ENCODE measurements around the gene ZBTB8A. TPM values are rescaled to one million over a fixed set of nuclear protein-coding genes. Genes with fewer than 3 reads are reported as not detected.
"Not testable (repeated sequence)": the region's sequence is repeated elsewhere in the genome, so short reads cannot be mapped to it uniquely, and the experiment has no call there.

The ZBTB8A gene
- total RNA-seq, 2 donors from 2014 or later = 3.3 to 4.8 TPM

DNA sequence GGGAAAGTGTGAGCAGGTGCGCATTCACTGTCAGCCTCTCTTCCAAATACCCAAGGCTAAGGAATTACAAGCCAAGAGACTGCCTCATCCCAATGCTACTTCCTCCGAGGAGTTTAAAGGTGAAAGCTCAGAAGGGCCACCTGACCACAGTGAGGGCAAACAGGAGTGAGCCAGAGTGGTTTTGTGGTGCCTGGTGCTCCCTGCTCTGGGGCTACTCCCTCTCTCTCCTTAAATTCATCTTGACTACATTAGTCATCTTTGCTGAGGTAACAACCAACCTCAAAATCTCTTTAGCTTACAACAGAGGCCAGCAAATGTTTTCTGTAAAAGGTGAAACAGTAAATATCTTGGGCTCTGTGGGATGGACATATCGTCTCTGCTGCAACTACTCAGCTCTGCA, 14.2 kb upstream of the ZBTB8A start:
- Histone ChIP-seq H3K27ac (no peak overlapping the region), H3K27me3 (no peaks in the 10 kb centered on the region), H3K36me3 (no peaks in the 10 kb centered on the region), H3K9me3 (no peaks in the 10 kb centered on the region), H3K4me3 (no peak overlapping the region), H3K4me1 (no peaks in the 10 kb centered on the region)
- no peak for DNase-seq (ENCODE audit: low spot score)
- TF ChIP-seq, protein P1, sequence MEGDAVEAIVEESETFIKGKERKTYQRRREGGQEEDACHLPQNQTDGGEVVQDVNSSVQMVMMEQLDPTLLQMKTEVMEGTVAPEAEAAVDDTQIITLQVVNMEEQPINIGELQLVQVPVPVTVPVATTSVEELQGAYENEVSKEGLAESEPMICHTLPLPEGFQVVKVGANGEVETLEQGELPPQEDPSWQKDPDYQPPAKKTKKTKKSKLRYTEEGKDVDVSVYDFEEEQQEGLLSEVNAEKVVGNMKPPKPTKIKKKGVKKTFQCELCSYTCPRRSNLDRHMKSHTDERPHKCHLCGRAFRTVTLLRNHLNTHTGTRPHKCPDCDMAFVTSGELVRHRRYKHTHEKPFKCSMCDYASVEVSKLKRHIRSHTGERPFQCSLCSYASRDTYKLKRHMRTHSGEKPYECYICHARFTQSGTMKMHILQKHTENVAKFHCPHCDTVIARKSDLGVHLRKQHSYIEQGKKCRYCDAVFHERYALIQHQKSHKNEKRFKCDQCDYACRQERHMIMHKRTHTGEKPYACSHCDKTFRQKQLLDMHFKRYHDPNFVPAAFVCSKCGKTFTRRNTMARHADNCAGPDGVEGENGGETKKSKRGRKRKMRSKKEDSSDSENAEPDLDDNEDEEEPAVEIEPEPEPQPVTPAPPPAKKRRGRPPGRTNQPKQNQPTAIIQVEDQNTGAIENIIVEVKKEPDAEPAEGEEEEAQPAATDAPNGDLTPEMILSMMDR (IDR thresholded peaks at IDR 0.05) = no peak

DNA sequence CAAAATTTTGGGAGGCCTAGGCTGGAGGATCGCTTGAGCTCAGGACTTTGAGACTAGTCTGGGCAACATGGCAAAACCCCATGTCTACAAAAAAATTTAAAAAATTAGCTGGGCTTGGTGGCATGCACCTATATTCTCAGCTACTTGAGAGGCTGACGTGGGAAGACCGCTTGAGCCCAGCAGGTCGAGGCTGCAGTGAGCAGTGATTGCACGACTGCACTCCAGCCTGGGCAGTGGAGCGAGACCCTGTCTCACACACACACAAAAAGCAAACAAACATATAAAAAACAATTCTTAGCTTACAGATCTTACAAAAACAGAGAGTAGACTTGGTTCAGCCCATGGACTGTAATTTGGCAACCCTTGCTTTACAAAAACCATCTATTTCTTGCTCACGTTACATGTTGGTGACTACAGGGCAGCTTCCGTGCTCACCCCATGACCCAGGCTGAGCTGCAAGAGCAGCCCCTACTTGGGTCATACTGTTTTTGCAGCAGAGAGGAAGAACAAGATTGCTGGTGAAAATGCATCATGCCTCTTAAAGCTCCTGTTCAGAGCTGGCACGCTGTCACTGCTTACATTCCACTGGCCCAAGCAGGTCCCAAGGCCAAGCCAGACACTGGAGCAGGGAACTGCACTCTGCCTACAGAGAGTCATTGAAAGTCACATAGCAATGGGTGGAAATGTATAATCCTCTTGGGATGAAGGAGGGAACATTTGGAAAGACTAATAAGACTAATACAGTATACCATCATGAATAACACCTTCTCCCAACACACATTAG, 13.4 kb upstream of the ZBTB8A start:
- Histone ChIP-seq H3K36me3 (no peaks in the 10 kb centered on the region), H3K27me3 (no peaks in the 10 kb centered on the region), H3K9me3 (no peaks in the 10 kb centered on the region), H3K4me1 (no peaks in the 10 kb centered on the region), H3K4me3 (no peak overlapping the region), H3K27ac (no peak overlapping the region)
- no peak for DNase-seq (ENCODE audit: low spot score)
- TF ChIP-seq, protein P1 (IDR thresholded peaks at IDR 0.05) = no peak

DNA sequence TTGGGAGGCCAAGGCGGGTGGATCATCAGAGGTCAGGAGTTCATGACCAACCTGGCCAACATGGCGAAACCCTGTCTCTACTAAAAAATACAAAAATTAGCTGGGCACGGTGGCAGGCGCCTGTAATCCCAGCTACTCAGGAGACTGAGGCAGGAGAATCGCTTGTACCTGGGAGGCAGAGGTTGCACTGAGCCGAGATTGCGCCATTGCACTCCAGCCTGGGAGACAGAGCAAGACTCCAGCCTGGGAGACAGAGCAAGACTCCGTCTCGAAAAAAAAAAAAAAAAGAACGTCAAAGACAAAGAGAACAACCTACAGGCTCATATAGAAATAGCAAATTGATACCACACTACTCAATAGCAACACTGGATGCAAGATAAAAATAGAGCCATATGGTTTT, 10.7 kb upstream of the ZBTB8A start:
- not testable (repeated sequence) for H3K36me3 ChIP-seq

DNA sequence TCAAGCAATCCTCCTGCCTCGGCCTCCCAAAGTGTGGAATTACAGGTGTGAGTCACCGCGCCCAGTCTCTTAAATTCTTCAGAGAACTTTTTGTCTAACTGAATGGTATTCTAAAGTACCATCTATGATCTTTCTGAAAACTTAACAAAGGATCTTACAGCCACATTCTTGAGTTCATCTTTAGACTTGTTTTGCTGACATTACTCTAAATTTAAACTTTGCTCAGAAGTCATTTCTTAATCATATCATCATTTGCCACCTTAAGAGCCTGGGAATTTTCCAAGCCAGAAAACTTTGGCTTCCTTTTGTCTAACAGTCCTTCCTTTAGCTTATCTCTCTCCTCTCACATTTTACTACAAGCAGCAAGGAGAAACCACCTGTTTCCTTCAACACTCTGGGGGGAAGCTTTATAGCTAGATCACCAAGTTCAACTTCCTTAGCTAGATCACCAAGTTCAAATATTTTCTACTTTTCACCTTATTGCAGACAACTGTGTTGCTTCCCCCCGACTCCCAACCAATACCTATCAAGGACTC, 5.4 kb upstream of the ZBTB8A start:
- H3K27ac ChIP-seq = no peak overlapping the region
- TF ChIP-seq, protein P1 (IDR thresholded peaks at IDR 0.05) = no peak
- no peaks in the 10 kb centered on the region for H3K36me3 ChIP-seq
- H3K9me3 ChIP-seq = no peaks in the 10 kb centered on the region
- H3K4me1 ChIP-seq = no peaks in the 10 kb centered on the region
- no peak for DNase-seq (ENCODE audit: low spot score)
- H3K27me3 ChIP-seq = no peaks in the 10 kb centered on the region
- H3K4me3 ChIP-seq = no peak overlapping the region

More for the DNA sequence above, 10.7 kb upstream of the ZBTB8A start:
- DNase-seq (ENCODE audit: low spot score); H3K4me3 ChIP-seq; H3K9me3 ChIP-seq; H3K4me1 ChIP-seq; H3K27me3 ChIP-seq; H3K27ac ChIP-seq: not testable (repeated sequence)

DNA sequence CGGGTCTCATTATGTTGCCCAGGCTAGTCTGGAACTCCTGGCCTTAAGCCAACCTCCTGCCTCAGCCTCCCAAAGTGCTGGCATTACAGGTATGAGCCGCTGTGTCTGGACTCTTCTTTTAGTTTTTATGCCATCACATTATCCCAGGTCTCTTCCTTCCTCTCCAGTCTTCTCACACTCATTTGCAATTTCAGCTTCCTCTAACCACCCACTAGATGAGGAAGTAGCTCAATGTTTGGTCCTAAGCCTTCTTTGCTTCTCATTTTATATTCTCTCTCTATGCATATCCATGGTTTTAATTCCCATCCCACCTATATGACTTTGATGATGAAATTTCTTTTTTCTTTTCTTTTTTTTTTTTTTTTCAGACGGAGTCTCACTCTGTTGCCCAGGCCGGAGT, 3.1 kb upstream of the ZBTB8A start:
- Histone ChIP-seq H3K27ac (no peak overlapping the region), H3K4me3 (no peak overlapping the region), H3K36me3 (no peaks in the 10 kb centered on the region), H3K4me1 (peaks cover 0 to 10% of the 10 kb centered on the region in 2 donors), H3K9me3 (no peaks in the 10 kb centered on the region), H3K27me3 (no peaks in the 10 kb centered on the region)
- DNase-seq (ENCODE audit: low spot score) = no peak
- TF ChIP-seq, protein P1 (IDR thresholded peaks at IDR 0.05) = no peak

DNA sequence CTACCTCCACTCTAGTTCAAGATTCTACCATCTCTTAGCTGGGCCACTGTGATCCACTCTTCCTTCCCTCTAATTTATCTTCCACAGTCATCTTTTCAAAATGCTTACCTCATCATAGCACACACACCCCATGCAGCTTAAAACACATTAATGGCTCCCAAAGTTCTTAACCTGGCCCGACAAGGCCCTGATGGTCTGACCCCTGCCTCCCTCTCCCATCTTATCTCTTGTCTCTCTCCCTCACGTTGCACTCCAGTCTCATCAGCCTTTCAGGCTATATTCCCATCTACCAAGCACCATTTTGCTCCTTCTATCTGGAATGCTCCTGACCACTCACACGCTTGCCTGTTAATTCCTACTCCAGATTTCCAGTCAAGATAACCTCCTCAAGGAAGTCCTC, 2.5 kb upstream of the ZBTB8A start:
- Histone ChIP-seq H3K9me3 (no peaks in the 10 kb centered on the region), H3K4me1 (peaks cover 0 to 10% of the 10 kb centered on the region in 2 donors), H3K4me3 (no peak overlapping the region), H3K36me3 (no peaks in the 10 kb centered on the region), H3K27ac (no peak overlapping the region), H3K27me3 (no peaks in the 10 kb centered on the region)
- DNase-seq (ENCODE audit: low spot score) = no peak
- TF ChIP-seq, protein P1 (IDR thresholded peaks at IDR 0.05) = no peak

All from right atrium auricular region (tissue), 2 donors.